ENCODE data around the gene CASP8AP2. TPM values are rescaled to one million over a fixed set of nuclear protein-coding genes. Genes with fewer than 3 reads are reported as not detected.

CASP8AP2 gene
- total RNA-seq, 1 experiment from 2014 or later: 27.9 TPM

- peaks cover 55% of the 10 kb centered on the region for H3K27me3 Mint-ChIP-seq (ENCODE audit: low read depth)
- TF ChIP-seq GRHL2 (CRISPR knock-in tag; IDR thresholded peaks at IDR 0.05; ENCODE audit: insufficient replicate concordance, severe bottlenecking): no peak
- no peak for TF ChIP-seq ZMAT4 (CRISPR knock-in tag; IDR thresholded peaks at IDR 0.05)
- TF ChIP-seq KAT7 (CRISPR knock-in tag; IDR thresholded peaks at IDR 0.05; ENCODE audit: borderline replicate concordance): no peak
- no peak for TF ChIP-seq ERG (CRISPR knock-in tag; IDR thresholded peaks at IDR 0.05)
- no peak for TF ChIP-seq CBFB (CRISPR knock-in tag; IDR thresholded peaks at IDR 0.05; ENCODE audit: low read depth)
- no peak for TF ChIP-seq ELF4 (CRISPR knock-in tag; IDR thresholded peaks at IDR 0.05; ENCODE audit: low read depth)
- TF ChIP-seq IRF1 (CRISPR knock-in tag; IDR thresholded peaks at IDR 0.05): no peak
- TF ChIP-seq TEAD4 (CRISPR knock-in tag; IDR thresholded peaks at IDR 0.05): no peak
- no peak for TF ChIP-seq ZNF416 (CRISPR knock-in tag; IDR thresholded peaks at IDR 0.05)
- no peak for TF ChIP-seq ZNF512 (CRISPR knock-in tag; IDR thresholded peaks at IDR 0.05; ENCODE audit: borderline replicate concordance)
- no peak for TF ChIP-seq NR2C2 (CRISPR knock-in tag; IDR thresholded peaks at IDR 0.05)
- TF ChIP-seq TP53 (CRISPR knock-in tag; IDR thresholded peaks at IDR 0.05): no peak
- no peak for TF ChIP-seq ZNF532 (CRISPR knock-in tag; IDR thresholded peaks at IDR 0.05; ENCODE audit: borderline replicate concordance)
- TF ChIP-seq PRDM15 (CRISPR knock-in tag; IDR thresholded peaks at IDR 0.05): no peak
- no peak for TF ChIP-seq E2F5 (CRISPR knock-in tag; IDR thresholded peaks at IDR 0.05)
- TF ChIP-seq MYBL2 (CRISPR knock-in tag; IDR thresholded peaks at IDR 0.05): no peak
- no peak for TF ChIP-seq ATF1 (CRISPR knock-in tag; IDR thresholded peaks at IDR 0.05)
- H3K27ac Mint-ChIP-seq: no peak within 1 kb of the TSS
- ChIA-PET POLR2A (no interaction called here), CTCF (no interaction called here)
- no peaks in the 10 kb centered on the region for H3K9me3 Mint-ChIP-seq
- H3K4me3 Mint-ChIP-seq: no peak within 1 kb of the TSS
- peaks cover 33% of the 10 kb centered on the region for H3K4me1 Mint-ChIP-seq
- no peak for ATAC-seq
- no peak for DNase-seq (ENCODE audit: low spot score)
- H3K36me3 Mint-ChIP-seq: no peaks in the 10 kb centered on the region
Measured at GRCh38 chr6:89894169-89894568, 64.5 kb downstream of the CASP8AP2 start, which contains the start of gene GJA10. TSS of gene GJA10 (plus strand) at chr6:89894469. CDS start at chr6:89894469, 0 bp downstream.

Measured in WTC11 (cell line).